ENCODE results near the gene AP2A2. TPM values are rescaled to one million over a fixed set of nuclear protein-coding genes. Genes with fewer than 3 reads are reported as not detected.

The AP2A2 gene
- total RNA-seq, 1 donor from 2014 or later, result 105 TPM

DNA sequence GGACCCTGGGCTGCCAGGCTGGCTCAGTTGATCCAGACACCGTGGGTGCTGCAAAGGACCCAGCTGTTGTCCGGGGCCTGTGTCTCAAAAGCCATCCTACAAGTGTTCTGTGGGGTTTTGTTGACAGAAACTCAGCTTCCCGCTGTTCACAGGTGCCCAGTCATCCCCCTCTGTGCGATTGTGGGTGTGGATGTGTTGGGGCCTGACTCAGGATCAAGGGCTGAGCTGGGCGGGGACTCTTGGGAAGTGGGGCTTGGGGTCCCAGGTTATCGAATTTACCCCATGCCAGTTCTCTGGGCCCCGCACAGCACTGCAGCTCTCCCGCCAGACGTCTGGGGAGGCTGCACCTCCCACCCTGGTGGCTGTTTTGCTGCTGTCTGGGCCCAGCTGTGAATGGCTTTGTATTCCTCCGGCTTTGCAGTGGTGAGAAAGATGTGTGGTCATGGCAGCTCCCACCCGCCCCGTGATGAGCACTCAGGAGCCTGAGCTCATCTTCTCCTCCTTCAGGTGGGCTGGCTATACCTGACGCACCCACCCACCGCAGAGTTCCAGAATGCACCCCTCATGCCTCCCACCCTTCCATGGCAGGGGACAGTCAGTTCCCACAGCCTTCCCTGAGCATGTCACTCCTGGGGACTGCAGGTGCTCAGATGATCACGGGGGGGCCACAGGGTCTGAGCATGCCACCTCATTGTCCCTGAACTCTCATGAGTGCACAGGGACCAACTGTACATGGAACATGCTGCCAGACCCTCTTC is 3.6 kb upstream of the AP2A2 start:
- H3K27ac Mint-ChIP-seq (ENCODE audit: unreplicated experiment), result no peak overlapping the region

GRCh38 chr11:923691-924405 is 1.8 kb upstream of the AP2A2 start:
- Histone ChIP-seq H3K9ac (ENCODE audit: low read length) (no peak overlapping the region), H2AFZ (ENCODE audit: low read depth, low read length) (no peak overlapping the region), H3K36me3 (ENCODE audit: insufficient read depth, low read length) (peaks cover 3% of the 10 kb centered on the region), H4K20me1 (ENCODE audit: insufficient read depth, low read length) (peaks cover 25% of the 10 kb centered on the region), H3K4me3 (ENCODE audit: insufficient read depth, low read depth, low read length) (no peak overlapping the region), H3K4me1 (ENCODE audit: insufficient read depth, low read length) (no peaks in the 10 kb centered on the region), H3K27ac (ENCODE audit: low read depth, low read length) (no peak overlapping the region), H3K9me3 (ENCODE audit: insufficient read depth, low read depth, low read length) (no peaks in the 10 kb centered on the region), H3K79me2 (ENCODE audit: insufficient read depth, low read length) (peaks cover 27% of the 10 kb centered on the region), H3K4me2 (ENCODE audit: low read length) (no peak overlapping the region), H3K27me3 (ENCODE audit: insufficient read depth, low read length) (no peaks in the 10 kb centered on the region)
- no peak for FAIRE-seq
- peaks cover 7% of the 10 kb centered on the region for H3K4me1 Mint-ChIP-seq (ENCODE audit: low read depth, unreplicated experiment)
- DNase-seq (ENCODE audit: low read depth), result no peak
- TF ChIP-seq CTCF (IDR thresholded peaks at IDR 0.05; ENCODE audit: insufficient read depth, low read depth, low read length) (no peak), EZH2 (IDR thresholded peaks at IDR 0.05; ENCODE audit: insufficient read depth, low read length) (no peak)
- no peaks in the 10 kb centered on the region for H3K9me3 Mint-ChIP-seq (ENCODE audit: unreplicated experiment)
- peaks cover 2% of the 10 kb centered on the region for H3K36me3 Mint-ChIP-seq (ENCODE audit: low read depth, unreplicated experiment)
- H3K27ac Mint-ChIP-seq (ENCODE audit: unreplicated experiment), result peak overlapping the region; percentile 58
- peak overlapping the region; percentile 67 for H3K4me3 Mint-ChIP-seq (ENCODE audit: unreplicated experiment)
- H3K27me3 Mint-ChIP-seq (ENCODE audit: low read depth, unreplicated experiment), result no peaks in the 10 kb centered on the region

More for the DNA sequence above, 3.6 kb upstream of the AP2A2 start:
- Mint-ChIP-seq H3K4me3 (ENCODE audit: unreplicated experiment) (no peak overlapping the region), H3K4me1 (ENCODE audit: low read depth, unreplicated experiment) (peaks cover 5% of the 10 kb centered on the region), H3K9me3 (ENCODE audit: unreplicated experiment) (no peaks in the 10 kb centered on the region), H3K27me3 (ENCODE audit: low read depth, unreplicated experiment) (peaks cover 5% of the 10 kb centered on the region), H3K36me3 (ENCODE audit: low read depth, unreplicated experiment) (peaks cover 2% of the 10 kb centered on the region)
- Histone ChIP-seq H3K4me3 (ENCODE audit: insufficient read depth, low read depth, low read length) (no peak overlapping the region), H3K36me3 (ENCODE audit: insufficient read depth, low read length) (peaks cover under 1% of the 10 kb centered on the region), H2AFZ (ENCODE audit: low read depth, low read length) (no peak overlapping the region), H3K27ac (ENCODE audit: low read depth, low read length) (no peak overlapping the region), H4K20me1 (ENCODE audit: insufficient read depth, low read length) (peaks cover 8% of the 10 kb centered on the region), H3K9ac (ENCODE audit: low read length) (no peak overlapping the region), H3K27me3 (ENCODE audit: insufficient read depth, low read length) (no peaks in the 10 kb centered on the region), H3K4me1 (ENCODE audit: insufficient read depth, low read length) (no peaks in the 10 kb centered on the region), H3K79me2 (ENCODE audit: insufficient read depth, low read length) (peaks cover 9% of the 10 kb centered on the region), H3K9me3 (ENCODE audit: insufficient read depth, low read depth, low read length) (no peaks in the 10 kb centered on the region), H3K4me2 (ENCODE audit: low read length) (no peak overlapping the region)
- no peak for TF ChIP-seq CTCF (IDR thresholded peaks at IDR 0.05; ENCODE audit: insufficient read depth, low read depth, low read length)
- TF ChIP-seq EZH2 (IDR thresholded peaks at IDR 0.05; ENCODE audit: insufficient read depth, low read length), result no peak
- no peak for DNase-seq (ENCODE audit: low read depth)
- no peak for FAIRE-seq
